Breast epithelium (tissue), 3 donors: ENCODE data around the gene PRSS57.
A peak's percentile ranks its signal among the peaks of the same experiment; 100 is the strongest.

Experiments used
- POLR2A ChIP-seq: fragments of 450-650 bp; IDR thresholded peaks from one replicate; pipeline ENCODE4 v1.6.1; 2016; ENCODE audit warnings: antibody characterized with exemption, mild to moderate bottlenecking, moderate library complexity
- POLR2AphosphoS5 ChIP-seq, 3 donors: sonication (generic); formaldehyde crosslinking; IDR thresholded peaks; one replicate each; pipeline ENCODE4 v1.6.1; 2017; ENCODE audit warnings: antibody characterized with exemption in 3 of 3
- TF ChIP-seq, protein P1 (sequence below), 3 donors: fragments of 450-650 bp; IDR thresholded peaks; one replicate each; pipeline ENCODE4 v1.5.1; 2016 to 2017; ENCODE audit warnings: antibody characterized with exemption in 3 of 3, mild to moderate bottlenecking in 3 of 3, moderate library complexity in 3 of 3

DNA sequence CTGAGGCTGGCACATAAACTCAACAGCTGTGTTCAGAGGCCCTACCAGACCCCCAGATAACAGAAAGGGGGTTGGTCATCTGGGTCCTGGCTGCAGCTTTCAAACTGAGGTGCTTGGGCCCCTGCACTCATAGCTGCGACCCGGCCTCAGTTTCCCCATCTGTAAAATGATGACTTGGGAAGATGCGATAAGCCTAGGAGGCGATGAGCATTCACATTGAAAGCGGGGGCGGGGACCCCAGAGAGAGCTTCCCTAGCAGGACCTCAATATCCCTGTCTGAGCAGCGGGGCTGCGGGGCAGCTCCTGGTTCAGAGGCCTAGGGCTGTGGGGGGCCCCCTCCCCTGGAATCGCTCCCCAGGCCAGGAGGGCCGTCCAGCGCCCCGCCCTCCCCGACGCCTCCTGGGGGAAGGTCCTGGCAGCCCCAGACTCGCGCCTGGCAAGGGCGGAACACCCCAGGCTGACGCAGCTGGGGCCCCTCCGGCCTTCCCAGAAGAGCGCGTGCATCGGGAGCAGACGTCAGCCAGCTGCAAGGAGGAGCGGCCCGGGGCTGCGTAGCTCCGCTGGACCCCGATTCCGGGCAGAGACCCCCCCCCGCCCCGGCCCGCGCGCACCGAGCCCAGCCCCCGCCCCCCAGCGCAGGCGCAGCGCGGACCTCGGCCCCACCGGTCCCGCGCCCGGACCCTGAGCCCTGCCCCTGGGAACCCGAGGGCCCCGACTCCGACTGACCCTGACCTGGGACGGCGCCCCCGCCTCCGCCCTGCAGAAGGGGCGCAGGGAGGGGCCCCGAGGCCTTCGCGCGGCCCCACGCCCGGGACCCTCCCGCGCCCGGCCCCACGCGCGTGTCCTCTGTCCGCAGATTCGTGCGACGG, 15.6 kb downstream of the PRSS57 start:
- TF ChIP-seq, protein P1, sequence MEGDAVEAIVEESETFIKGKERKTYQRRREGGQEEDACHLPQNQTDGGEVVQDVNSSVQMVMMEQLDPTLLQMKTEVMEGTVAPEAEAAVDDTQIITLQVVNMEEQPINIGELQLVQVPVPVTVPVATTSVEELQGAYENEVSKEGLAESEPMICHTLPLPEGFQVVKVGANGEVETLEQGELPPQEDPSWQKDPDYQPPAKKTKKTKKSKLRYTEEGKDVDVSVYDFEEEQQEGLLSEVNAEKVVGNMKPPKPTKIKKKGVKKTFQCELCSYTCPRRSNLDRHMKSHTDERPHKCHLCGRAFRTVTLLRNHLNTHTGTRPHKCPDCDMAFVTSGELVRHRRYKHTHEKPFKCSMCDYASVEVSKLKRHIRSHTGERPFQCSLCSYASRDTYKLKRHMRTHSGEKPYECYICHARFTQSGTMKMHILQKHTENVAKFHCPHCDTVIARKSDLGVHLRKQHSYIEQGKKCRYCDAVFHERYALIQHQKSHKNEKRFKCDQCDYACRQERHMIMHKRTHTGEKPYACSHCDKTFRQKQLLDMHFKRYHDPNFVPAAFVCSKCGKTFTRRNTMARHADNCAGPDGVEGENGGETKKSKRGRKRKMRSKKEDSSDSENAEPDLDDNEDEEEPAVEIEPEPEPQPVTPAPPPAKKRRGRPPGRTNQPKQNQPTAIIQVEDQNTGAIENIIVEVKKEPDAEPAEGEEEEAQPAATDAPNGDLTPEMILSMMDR (IDR thresholded peaks at IDR 0.05) = no peak
- TF ChIP-seq POLR2A = no peak
- TF ChIP-seq POLR2AphosphoS5 (IDR thresholded peaks at IDR 0.05) = peak in 2 of 3 donors; percentile 5 to 10
